ENCODE measurements around the gene NEAT1.

GRCh38 chr11:65402790-65403189 is 19.8 kb upstream of the NEAT1 start:
- TF ChIP-seq POLR2A (IDR thresholded peaks at IDR 0.05): no peak
- TF ChIP-seq, protein P1, sequence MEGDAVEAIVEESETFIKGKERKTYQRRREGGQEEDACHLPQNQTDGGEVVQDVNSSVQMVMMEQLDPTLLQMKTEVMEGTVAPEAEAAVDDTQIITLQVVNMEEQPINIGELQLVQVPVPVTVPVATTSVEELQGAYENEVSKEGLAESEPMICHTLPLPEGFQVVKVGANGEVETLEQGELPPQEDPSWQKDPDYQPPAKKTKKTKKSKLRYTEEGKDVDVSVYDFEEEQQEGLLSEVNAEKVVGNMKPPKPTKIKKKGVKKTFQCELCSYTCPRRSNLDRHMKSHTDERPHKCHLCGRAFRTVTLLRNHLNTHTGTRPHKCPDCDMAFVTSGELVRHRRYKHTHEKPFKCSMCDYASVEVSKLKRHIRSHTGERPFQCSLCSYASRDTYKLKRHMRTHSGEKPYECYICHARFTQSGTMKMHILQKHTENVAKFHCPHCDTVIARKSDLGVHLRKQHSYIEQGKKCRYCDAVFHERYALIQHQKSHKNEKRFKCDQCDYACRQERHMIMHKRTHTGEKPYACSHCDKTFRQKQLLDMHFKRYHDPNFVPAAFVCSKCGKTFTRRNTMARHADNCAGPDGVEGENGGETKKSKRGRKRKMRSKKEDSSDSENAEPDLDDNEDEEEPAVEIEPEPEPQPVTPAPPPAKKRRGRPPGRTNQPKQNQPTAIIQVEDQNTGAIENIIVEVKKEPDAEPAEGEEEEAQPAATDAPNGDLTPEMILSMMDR (IDR thresholded peaks at IDR 0.05): no peak
